ENCODE data around the gene PSMD6. TPM values are rescaled to one million over a fixed set of nuclear protein-coding genes. Genes with fewer than 3 reads are reported as not detected.

PSMD6 gene
- total and polyA plus RNA-seq, 9 of the 15 experiments (the other 6 are each of a cell fraction or from before 2014, with no cell fraction given), result 78.2 to 133 (median 113) TPM

GRCh38 chr3:63980830-63981498, 42.3 kb downstream of the PSMD6 start:
- BruUV-seq (replicated peaks), result no TSS peak
- CTCF ChIA-PET (ENCODE audit: low intra/inter-chr PET ratio), result no interaction called here
- 91% methylated on average over 8 of the region's 8 CpGs for WGBS (ENCODE audit: insufficient coverage, low coverage, missing lambda C conversion rate)
- no peak for DNase-seq (ENCODE audit: extremely low read depth in 1 of 4, low spot score in 3 of 4)
- Histone ChIP-seq H3K4me2 (ENCODE audit: insufficient read depth, low read length) (no peak overlapping the region), H3K36me3 (ENCODE audit: control insufficient read depth, insufficient read depth, low read length) (peaks cover 54% of the 10 kb centered on the region; the same call in 2 of the 3 replicates), H3K79me2 (ENCODE audit: control insufficient read depth, insufficient read depth, low read length) (peaks cover 5% of the 10 kb centered on the region; the same call in 1 of the 3 replicates), H4K20me1 (replicated peaks; ENCODE audit: control insufficient read depth, insufficient read depth, low read length) (no peaks in the 10 kb centered on the region), H3K9me3 (replicated peaks; ENCODE audit: control insufficient read depth, insufficient read depth, low read depth, low read length) (no peaks in the 10 kb centered on the region), H3K9ac (ENCODE audit: insufficient read depth in 1 of 2, low read depth in 2 of 2, low read length in 2 of 2) (no peak overlapping the region), H2AFZ (ENCODE audit: low read depth, low read length) (no peak overlapping the region), H3K4me1 (replicated peaks in 1 of 2; ENCODE audit: control insufficient read depth in 2 of 2, insufficient read depth in 2 of 2, low read length in 2 of 2) (no peaks in the 10 kb centered on the region), H3K27ac (ENCODE audit: extremely low read depth, low read depth, low read length) (no peak overlapping the region), H3K27me3 (ENCODE audit: control insufficient read depth in 2 of 2, insufficient read depth in 2 of 2, low read length in 2 of 2) (no peaks in the 10 kb centered on the region), H3K4me3 (no peak overlapping the region), H3K9me1 (ENCODE audit: control insufficient read depth, insufficient read depth, low read length) (no peaks in the 10 kb centered on the region)
- POLR2A ChIA-PET, result no interaction called here
- in situ Hi-C loops (cut with MboI), result no loop called here
- FAIRE-seq, result no peak
- ATAC-seq, result no peak
- intact Hi-C loops (cut with micrococcal nuclease), result no loop called here
- TF ChIP-seq, protein P1, sequence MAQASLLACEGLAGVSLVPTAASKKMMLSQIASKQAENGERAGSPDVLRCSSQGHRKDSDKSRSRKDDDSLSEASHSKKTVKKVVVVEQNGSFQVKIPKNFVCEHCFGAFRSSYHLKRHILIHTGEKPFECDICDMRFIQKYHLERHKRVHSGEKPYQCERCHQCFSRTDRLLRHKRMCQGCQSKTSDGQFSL (CRISPR knock-in tag; IDR thresholded peaks at IDR 0.05), result no peak
- TF ChIP-seq, protein P1 (tag; IDR thresholded peaks at IDR 0.05), result no peak
- TF ChIP-seq ZNF766 (CRISPR knock-in tag; conservative IDR thresholded peaks at IDR 0.05), result no peak
- no peak for TF ChIP-seq HNRNPL (IDR thresholded peaks at IDR 0.05; ENCODE audit: low read depth, low read length)
- TF ChIP-seq HEY1 (CRISPR knock-in tag; IDR thresholded peaks at IDR 0.05; ENCODE audit: borderline replicate concordance), result no peak
- no peak for TF ChIP-seq KAT2B (IDR thresholded peaks at IDR 0.05; ENCODE audit: low read depth, low read length)
- no peak for TF ChIP-seq E4F1 (CRISPR knock-in tag; IDR thresholded peaks at IDR 0.05; ENCODE audit: borderline replicate concordance)
- TF ChIP-seq HNRNPLL (IDR thresholded peaks at IDR 0.05; ENCODE audit: low read depth, low read length, poor library complexity, severe bottlenecking), result no peak
- no peak for TF ChIP-seq TCF7L2 (IDR thresholded peaks at IDR 0.05; ENCODE audit: low read depth, low read length)
- TF ChIP-seq ZNF253 (CRISPR knock-in tag; conservative IDR thresholded peaks at IDR 0.05), result no peak

Measured in K562 (cell line).